ENCODE data around the gene LRP2.

DNA sequence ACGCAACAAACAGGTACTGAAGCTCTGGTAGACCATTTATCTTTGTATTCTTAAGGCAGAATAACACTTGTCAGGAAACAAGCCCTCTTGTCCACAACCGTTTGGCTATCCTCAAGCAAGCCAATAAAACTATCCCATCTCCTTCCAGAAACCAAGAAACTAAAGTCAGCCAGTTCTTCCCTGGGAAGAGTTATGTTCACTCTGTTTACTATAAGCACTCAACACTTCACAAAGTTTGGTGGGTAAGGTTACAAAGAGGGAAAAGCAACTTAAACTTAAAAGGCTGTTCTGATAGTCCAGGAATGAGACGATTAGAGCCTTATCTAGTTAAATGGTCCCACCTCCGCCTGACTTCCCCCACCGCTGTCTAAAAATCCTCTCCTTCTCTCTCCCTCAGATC, 25.6 kb downstream of the LRP2 start:
- TF ChIP-seq SMC3 (IDR thresholded peaks at IDR 0.05; ENCODE audit: low read depth, low read length) (no peak), CTCF (conservative IDR thresholded peaks at IDR 0.05; ENCODE audit: low read depth, low read length) (no peak), CEBPB (IDR thresholded peaks at IDR 0.05; ENCODE audit: low read depth, low read length) (no peak), BHLHE40 (IDR thresholded peaks at IDR 0.05; ENCODE audit: low read depth, low read length) (no peak), POLR2A (IDR thresholded peaks at IDR 0.05; ENCODE audit: low read depth, low read length) (no peak), RFX5 (IDR thresholded peaks at IDR 0.05; ENCODE audit: low read depth, low read length) (no peak), MAFK (IDR thresholded peaks at IDR 0.05; ENCODE audit: low read depth, low read length) (no peak), RAD21 (IDR thresholded peaks at IDR 0.05; ENCODE audit: low read length) (no peak)
- TF ChIP-seq, protein P1, sequence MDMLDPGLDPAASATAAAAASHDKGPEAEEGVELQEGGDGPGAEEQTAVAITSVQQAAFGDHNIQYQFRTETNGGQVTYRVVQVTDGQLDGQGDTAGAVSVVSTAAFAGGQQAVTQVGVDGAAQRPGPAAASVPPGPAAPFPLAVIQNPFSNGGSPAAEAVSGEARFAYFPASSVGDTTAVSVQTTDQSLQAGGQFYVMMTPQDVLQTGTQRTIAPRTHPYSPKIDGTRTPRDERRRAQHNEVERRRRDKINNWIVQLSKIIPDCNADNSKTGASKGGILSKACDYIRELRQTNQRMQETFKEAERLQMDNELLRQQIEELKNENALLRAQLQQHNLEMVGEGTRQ (IDR thresholded peaks at IDR 0.05; ENCODE audit: low read depth, low read length): no peak
